Right lobe of liver (tissue), 6 donors: ENCODE data around the gene NAV2. TPM values are rescaled to one million over a fixed set of nuclear protein-coding genes. Genes with fewer than 3 reads are reported as not detected.

Source experiments
- ATAC-seq, 4 donors: fragments of 200-7000 bp; cut with Tn5 transposase; one replicate each; pipeline ENCODE4 v1.9.1; 2020; ENCODE audit warnings: mild to moderate bottlenecking in 4 of 4, moderate library complexity in 4 of 4
- DNase-seq, 3 donors: peaks; one replicate each; pipeline ENCODE4 v3.0.0-alpha.2; 2020
- H3K27ac ChIP-seq, 3 donors: fragments of 200-600 bp; one replicate each; pipeline ENCODE4 v1.8.0; 2022
- H3K27me3 ChIP-seq, 2 donors: fragments of 200-600 bp; one replicate each; pipeline ENCODE4 v1.8.0; 2022
- H3K36me3 ChIP-seq, 4 donors: fragments of 200-600 bp; sonication (generic) in 1 of 4; one replicate each; pipeline versions ENCODE4 v1.5.1 to v1.8.0; 2017 to 2022; ENCODE audit warnings: control low read depth in 1 of 4
- H3K4me1 ChIP-seq, 4 donors: fragments of 200-600 bp; sonication (generic) in 1 of 4; one replicate each; pipeline versions ENCODE4 v1.5.1 to v1.8.0; 2017 to 2022; ENCODE audit warnings: control low read depth in 1 of 4
- H3K4me3 ChIP-seq, 3 donors: fragments of 200-600 bp; one replicate each; pipeline ENCODE4 v1.8.0; 2022
- H3K9me3 ChIP-seq, 4 donors: fragments of 200-600 bp; sonication (generic) in 1 of 4; one replicate each; pipeline versions ENCODE4 v1.5.1 to v1.8.0; 2017 to 2022; ENCODE audit warnings: control low read depth in 1 of 4
- POLR2A ChIP-seq: fragments of 450-650 bp; IDR thresholded peaks from one replicate; pipeline ENCODE4 v1.6.1; 2017; ENCODE audit warnings: antibody characterized with exemption, mild to moderate bottlenecking
- WGBS: methylation state at CpG from one replicate; pipeline ENCODE4 v1.1.6; 2018; ENCODE audit warnings: low coverage, low lambda C conversion rate; ENCODE audit not compliant: insufficient coverage; ENCODE audit errors: missing lambda C conversion rate; 5-methylcytosine and 5-hydroxymethylcytosine counted together
- intact Hi-C, 2 donors: fragments of 100-400 bp; cut with DNase I; formaldehyde crosslinking; loops; one replicate each; pipeline versions ENCODE4 v1.11.2 to v1.14.1; 2022
- total RNA-seq, 6 experiments: library from RNA; depleted of rRNA in 2 of 6; stranded (reverse); fragments of >200 nt in 2 of 6; fragmentation: NEBNext Ultra II Directional in 3 of 6; extraction: Animal tissue kit (Norgen Biotek cat#: 25700) in 3 of 6; gene quantifications; one replicate each; pipeline versions ENCODE4 v1.1.0 to v1.2.4, GENCODE V29; 2016 to 2023
- TF ChIP-seq, protein P1 (sequence below), 4 donors: fragments of 200-600 bp in 3 of 4; fragments of 450-650 bp in 1 of 4; IDR thresholded peaks; one replicate each; pipeline versions ENCODE4 v1.5.1 to v1.8.0; 2016 to 2022; ENCODE audit warnings: antibody characterized with exemption in 4 of 4, mild to moderate bottlenecking in 2 of 4
- donor health status: DM: no; HTN: yes; CAD: no.
- donor health status: DM: no; HTN: no; CAD: no.
- donor health status: DM: no; HTN: no; CAD: no.
- donor health status: DM: no; HTN: yes; CAD: no.
- donor health status: DM: no; HTN: yes; CAD: no.

NAV2 gene
- total RNA-seq, 6 experiments from 2014 or later, result 15.5 to 69.2 (median 37.1) TPM

- WGBS, result 35% methylated on average over 3 of the region's 7 CpGs
- no peaks in the 10 kb centered on the region for H3K36me3 ChIP-seq
These were observed 322.7 kb downstream of the NAV2 start for GRCh38 chr11:20035375-20035700.

GRCh38 chr11:20035701-20036601 is 323.3 kb downstream of the NAV2 start:
- Histone ChIP-seq H3K4me3 (no peak overlapping the region), H3K36me3 (no peaks in the 10 kb centered on the region), H3K4me1 (peaks cover 0 to 34% (median 17%) of the 10 kb centered on the region in 4 donors), H3K27me3 (no peaks in the 10 kb centered on the region), H3K9me3 (no peaks in the 10 kb centered on the region), H3K27ac (peak overlapping the region; percentile 71 to 99 (median 97))
- intact Hi-C loops, result no loop called here
- peak; percentile 81 to 90 (median 86) for ATAC-seq
- DNase-seq, result peak; percentile 79 to 91 (median 91)
- peak; percentile 75 for TF ChIP-seq POLR2A
- TF ChIP-seq, protein P1, sequence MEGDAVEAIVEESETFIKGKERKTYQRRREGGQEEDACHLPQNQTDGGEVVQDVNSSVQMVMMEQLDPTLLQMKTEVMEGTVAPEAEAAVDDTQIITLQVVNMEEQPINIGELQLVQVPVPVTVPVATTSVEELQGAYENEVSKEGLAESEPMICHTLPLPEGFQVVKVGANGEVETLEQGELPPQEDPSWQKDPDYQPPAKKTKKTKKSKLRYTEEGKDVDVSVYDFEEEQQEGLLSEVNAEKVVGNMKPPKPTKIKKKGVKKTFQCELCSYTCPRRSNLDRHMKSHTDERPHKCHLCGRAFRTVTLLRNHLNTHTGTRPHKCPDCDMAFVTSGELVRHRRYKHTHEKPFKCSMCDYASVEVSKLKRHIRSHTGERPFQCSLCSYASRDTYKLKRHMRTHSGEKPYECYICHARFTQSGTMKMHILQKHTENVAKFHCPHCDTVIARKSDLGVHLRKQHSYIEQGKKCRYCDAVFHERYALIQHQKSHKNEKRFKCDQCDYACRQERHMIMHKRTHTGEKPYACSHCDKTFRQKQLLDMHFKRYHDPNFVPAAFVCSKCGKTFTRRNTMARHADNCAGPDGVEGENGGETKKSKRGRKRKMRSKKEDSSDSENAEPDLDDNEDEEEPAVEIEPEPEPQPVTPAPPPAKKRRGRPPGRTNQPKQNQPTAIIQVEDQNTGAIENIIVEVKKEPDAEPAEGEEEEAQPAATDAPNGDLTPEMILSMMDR (IDR thresholded peaks at IDR 0.05), result no peak
- 33% methylated on average over 8 of the region's 15 CpGs for WGBS

More at GRCh38 chr11:20035375-20035700, 322.7 kb downstream of the NAV2 start:
- peak; percentile 32 to 37 (median 34) for ATAC-seq
- Histone ChIP-seq H3K4me1 (peaks cover 0 to 40% (median 16%) of the 10 kb centered on the region in 4 donors), H3K27me3 (no peaks in the 10 kb centered on the region), H3K27ac (peak overlapping the region; percentile 64 to 99 (median 97)), H3K4me3 (no peak overlapping the region), H3K9me3 (no peaks in the 10 kb centered on the region)
- peak in 1 of 3 donors; percentile 46 for DNase-seq
- intact Hi-C loops, result no loop called here
- no peak for TF ChIP-seq POLR2A
- TF ChIP-seq, protein P1 (IDR thresholded peaks at IDR 0.05), result no peak

GRCh38 chr11:20036626-20037335 is 324.1 kb downstream of the NAV2 start:
- Histone ChIP-seq H3K4me3 (no peak overlapping the region), H3K4me1 (peaks cover 0 to 39% (median 18%) of the 10 kb centered on the region in 4 donors), H3K27me3 (no peaks in the 10 kb centered on the region), H3K27ac (peak overlapping the region; percentile 71 to 99 (median 97)), H3K9me3 (no peaks in the 10 kb centered on the region), H3K36me3 (no peaks in the 10 kb centered on the region)
- DNase-seq, result peak in 1 of 3 donors; percentile 58
- intact Hi-C loops, result no loop called here
- no peak for TF ChIP-seq POLR2A
- TF ChIP-seq, protein P1 (IDR thresholded peaks at IDR 0.05), result no peak
- 51% methylated on average over 4 of the region's 8 CpGs for WGBS
- ATAC-seq, result peak in 2 of 4 donors; percentile 5 to 18

- Histone ChIP-seq H3K4me1 (peaks cover 0 to 45% (median 18%) of the 10 kb centered on the region in 4 donors), H3K27ac (peak overlapping the region; percentile 71 to 99 (median 97)), H3K4me3 (no peak overlapping the region), H3K27me3 (no peaks in the 10 kb centered on the region), H3K36me3 (no peaks in the 10 kb centered on the region), H3K9me3 (no peaks in the 10 kb centered on the region)
- DNase-seq (no peak), ATAC-seq (no peak)
- TF ChIP-seq, protein P1 (IDR thresholded peaks at IDR 0.05), result no peak
- no peak for TF ChIP-seq POLR2A
- intact Hi-C loops, result no loop called here
- 31% methylated on average over 3 of the region's 3 CpGs for WGBS
These were observed 324.9 kb downstream of the NAV2 start for GRCh38 chr11:20037396-20038153.
